ENCODE data around the gene GPR52.
"Not testable (repeated sequence)": the region's sequence is repeated elsewhere in the genome, so short reads cannot be mapped to it uniquely, and the experiment has no call there.

Gene GPR52, protein sequence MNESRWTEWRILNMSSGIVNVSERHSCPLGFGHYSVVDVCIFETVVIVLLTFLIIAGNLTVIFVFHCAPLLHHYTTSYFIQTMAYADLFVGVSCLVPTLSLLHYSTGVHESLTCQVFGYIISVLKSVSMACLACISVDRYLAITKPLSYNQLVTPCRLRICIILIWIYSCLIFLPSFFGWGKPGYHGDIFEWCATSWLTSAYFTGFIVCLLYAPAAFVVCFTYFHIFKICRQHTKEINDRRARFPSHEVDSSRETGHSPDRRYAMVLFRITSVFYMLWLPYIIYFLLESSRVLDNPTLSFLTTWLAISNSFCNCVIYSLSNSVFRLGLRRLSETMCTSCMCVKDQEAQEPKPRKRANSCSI

DNA sequence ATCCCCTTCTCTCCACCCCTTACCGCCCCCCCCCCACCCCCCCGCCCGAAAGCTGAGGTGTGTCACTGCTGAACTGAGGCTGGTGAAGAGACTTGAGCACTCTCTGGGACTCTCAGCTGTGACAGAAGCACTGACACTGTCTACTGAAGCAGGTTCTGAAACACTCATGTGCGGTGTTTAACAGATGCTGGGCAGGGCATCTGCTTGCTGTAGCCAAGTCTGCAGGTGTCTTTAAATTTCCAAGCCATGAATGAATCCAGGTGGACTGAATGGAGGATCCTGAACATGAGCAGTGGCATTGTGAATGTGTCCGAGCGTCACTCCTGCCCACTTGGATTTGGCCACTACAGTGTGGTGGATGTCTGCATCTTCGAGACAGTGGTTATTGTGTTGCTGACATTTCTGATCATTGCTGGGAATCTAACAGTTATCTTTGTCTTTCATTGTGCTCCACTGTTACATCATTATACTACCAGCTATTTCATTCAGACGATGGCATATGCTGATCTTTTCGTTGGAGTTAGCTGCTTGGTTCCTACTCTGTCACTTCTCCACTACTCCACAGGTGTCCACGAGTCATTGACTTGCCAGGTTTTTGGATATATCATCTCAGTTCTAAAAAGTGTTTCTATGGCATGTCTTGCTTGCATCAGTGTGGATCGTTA is at the start of gene GPR52:
Gene GPR52, plus strand, starts transcription at position 99 of the 665 bp plus-strand sequence. Its CDS starts 148 bp downstream, at position 247.
- DNase-seq (ENCODE audit: low spot score): no peak

DNA sequence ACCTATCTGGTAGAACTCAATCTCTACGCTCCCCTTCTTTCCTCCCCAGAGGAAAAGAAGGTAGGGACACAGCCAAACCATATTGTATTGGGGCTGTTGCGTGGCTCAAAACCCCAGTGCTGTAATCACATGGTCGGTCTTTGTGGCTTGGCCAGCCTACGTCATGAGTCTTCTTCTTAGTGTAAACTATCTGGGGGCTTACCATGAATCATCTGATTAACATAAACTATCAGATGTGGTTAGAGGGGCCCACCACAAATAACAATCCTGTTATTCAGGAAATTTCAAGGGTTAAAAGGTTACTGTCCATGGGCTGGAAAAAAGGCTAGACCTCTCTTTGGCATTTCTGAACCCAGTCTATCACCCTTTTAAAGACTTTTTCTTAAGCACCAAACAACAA is 49.5 kb upstream of the GPR52 start:
- no peak for DNase-seq (ENCODE audit: low spot score)

DNA sequence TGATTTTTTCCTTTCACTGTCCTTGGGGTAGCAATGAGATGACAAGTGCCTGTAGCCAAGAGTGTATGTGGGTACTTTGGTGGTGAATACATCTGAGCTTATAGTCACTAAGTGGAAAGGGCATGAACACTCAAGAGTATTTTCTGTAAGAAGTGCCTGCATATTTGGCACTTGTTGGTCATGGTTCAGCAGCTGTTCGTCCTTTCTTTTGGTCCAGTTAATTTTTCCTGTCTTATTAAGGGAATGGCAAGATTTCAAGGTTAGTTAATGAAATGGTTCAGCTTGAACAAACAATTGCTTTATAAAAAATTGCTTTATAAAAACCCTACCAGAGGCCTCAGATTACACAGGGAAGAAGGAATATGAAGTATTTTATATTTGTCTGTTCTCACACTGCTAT is 48.6 kb upstream of the GPR52 start:
- DNase-seq (ENCODE audit: low spot score): no peak

DNA sequence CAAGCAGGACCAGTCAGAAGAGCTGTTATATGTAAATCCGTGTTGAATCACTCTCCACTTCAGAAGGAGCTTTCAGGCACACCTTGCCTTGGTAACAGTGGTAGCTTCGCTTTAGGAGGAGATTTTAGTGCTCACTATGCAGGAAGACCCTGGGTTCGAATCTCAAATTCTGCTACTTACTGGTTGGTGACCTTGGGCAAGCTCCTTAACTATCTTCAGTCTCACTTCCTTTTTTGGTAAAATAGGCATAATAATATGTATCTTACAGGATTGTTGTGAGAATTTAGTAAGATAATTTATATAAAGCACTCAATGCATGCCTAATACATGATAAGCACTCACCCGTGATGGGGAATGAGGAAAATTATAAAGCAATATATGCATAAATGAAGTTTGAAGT is 46.7 kb upstream of the GPR52 start:
- no peak for DNase-seq (ENCODE audit: low spot score)

DNA sequence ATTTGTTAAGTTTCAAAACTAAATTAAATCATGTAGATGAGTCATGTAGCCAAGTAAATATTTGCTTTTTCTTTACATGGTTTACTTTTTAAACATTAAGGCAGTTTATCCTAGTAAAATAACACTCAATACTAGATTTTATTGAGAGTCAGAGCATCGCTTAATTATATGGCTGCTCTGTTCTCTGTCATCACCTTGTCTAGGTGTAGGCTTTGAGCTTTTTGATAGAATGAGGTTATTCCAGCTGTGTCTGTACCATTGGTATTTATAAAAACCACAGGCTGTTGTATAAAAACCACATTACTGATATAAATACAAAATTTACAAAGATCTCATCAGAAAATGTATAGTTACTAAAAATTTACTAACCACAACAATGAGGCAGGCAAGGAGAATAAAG is 42.5 kb upstream of the GPR52 start:
- no peak for DNase-seq (ENCODE audit: low spot score)

DNA sequence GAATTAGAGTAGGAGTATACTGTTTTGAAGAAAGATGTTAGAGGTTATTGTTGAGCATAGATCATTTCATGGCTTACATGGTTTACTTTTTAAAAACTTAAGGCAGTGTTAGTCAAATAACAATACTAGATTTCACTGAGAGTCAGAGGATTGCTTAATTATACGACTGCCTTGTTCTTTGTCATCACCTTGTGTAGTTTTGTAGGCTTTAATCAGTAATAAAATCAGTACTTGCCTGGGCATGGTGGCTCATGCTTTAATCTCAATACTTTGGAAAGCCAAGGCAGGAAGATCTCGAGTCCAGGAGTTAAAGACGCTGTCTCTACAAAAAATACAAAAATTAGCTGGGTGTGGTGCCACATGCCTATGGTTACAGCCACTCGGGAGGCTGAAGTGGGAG is 41.3 kb upstream of the GPR52 start:
- DNase-seq (ENCODE audit: low spot score): no peak

DNA sequence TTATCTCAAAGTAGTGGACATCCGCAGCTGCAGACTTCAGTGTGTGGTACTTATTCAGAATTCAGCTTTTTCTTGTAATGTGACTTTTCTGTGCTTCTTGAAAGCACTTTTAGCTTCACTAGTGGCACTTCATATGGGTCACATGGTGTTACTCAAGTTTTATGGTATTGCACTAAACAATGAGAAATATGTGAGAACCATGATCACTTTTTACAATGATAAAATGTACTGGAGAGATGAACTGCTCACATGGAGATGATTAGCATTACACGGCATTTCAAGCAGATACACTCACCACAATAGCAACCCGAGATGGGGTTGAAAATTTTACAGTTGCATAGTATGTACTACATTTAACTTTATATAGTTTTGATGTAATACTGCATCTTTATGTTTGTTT is 40.1 kb upstream of the GPR52 start:
- no peak for DNase-seq (ENCODE audit: low spot score)

DNA sequence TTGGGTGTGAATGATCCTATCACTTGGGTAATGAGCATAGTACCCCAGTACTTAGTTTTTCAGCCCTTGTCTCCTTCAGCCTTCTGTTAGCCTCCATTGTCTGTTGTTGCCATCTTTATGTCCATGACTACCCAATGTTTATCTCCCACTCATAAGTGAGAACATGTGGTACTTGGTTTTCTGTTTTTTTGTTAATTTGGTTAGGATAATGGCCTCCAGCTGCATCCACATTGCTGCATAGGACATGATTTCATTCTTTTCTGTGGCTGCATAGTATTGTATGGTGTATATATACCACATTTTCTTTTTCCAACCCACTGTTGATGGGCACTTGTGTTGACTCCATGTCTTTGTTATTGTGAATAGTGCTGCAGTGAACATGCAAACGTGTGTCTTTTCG is 39.6 kb upstream of the GPR52 start:
- no peak for DNase-seq (ENCODE audit: low spot score)

DNA sequence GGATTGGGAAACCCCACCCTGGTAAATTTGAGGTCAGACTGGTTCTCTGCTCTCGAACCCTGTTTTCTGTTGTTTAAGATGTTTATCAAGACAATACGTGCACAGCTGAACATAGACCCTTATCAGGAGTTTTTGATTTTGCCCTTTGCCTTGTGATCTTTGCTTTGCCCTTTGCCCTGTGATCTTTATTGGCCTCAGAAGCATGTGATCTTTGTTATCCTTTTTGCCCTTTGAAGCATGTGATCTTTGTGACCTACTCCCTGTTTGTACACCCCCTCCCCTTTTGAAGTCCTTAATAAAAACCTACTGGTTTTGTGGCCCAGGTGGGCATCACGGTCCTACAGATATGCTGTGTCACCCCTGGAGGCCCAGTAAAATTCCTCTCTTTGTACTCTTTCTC is 38.0 kb upstream of the GPR52 start:
- not testable (repeated sequence) for DNase-seq (ENCODE audit: low spot score)

DNA sequence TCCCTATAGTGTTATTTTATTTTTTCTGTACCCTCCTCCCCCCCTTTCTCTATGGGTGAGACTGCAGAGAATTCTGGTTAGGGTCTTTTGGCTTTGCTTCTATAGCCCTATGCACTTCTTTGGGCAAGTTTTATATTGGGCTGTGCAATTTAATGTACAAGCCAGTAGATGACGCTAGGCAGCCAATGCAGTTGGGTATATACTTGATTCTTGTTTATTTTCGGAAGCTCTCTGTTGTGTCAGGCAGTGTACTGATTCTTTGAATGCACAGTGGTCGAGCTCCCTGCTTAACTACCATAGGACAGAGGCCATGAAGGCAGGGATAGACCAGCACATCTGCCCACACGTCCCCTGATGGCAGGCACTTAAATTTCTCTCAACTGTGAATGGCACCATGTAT is 34.1 kb upstream of the GPR52 start:
- DNase-seq (ENCODE audit: low spot score): peak; percentile 53

DNA sequence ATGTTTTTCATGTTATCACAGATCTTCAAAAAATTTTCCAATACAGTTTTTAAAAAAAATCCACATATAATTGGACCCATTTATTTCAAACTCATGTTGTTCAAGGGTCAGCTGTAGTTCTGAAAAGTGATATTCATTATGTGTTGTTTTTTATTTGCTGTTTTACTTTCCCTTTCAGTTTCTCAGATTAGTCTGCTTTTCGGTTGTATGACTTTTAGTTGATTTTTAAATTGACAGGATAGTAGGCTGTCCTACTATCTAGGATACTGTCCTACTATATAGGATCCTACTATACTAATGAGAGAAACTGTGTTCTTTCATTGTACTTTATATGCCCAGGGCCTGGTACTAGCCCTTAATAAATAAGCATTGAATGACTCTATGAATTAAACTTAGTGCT is 33.6 kb upstream of the GPR52 start:
- no peak for DNase-seq (ENCODE audit: low spot score)

DNA sequence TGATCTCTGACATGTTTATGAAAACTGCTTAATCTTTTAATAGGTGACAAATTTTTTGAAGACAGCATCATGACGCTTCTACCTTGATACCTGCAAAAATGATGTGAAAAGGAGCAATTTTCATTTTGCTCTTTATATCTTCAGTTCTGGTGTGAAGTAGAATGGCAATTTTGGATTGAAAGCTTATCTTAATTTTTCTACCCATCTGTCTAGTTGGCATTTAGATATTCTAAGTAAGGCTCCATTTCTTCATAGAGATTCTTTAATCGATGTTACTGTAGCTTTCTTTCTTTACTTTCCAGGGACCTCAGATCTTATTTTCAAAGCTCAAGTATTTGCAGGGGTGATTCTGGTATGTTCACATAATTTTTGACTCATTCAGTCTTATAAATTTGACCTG is 32.3 kb upstream of the GPR52 start:
- DNase-seq (ENCODE audit: low spot score): no peak

DNA sequence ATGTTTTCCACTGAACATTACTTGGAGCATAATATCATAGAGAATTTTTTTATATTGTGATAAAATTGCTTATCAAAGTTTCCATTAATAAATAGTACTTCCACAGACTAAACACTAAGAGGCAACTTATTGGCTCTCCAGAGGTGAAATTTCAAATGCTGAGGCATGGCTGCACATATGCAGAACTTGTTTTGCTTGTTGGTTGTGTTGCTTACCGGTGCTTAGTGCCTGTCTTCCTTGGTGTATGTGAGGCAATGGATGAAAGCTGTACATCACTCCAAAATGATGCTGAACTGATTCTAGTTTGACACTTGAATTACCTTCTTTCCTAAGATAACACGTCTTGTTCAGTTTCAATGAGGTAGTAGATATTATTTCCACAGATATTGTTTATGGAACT is 29.8 kb upstream of the GPR52 start:
- DNase-seq (ENCODE audit: low spot score): no peak

DNA sequence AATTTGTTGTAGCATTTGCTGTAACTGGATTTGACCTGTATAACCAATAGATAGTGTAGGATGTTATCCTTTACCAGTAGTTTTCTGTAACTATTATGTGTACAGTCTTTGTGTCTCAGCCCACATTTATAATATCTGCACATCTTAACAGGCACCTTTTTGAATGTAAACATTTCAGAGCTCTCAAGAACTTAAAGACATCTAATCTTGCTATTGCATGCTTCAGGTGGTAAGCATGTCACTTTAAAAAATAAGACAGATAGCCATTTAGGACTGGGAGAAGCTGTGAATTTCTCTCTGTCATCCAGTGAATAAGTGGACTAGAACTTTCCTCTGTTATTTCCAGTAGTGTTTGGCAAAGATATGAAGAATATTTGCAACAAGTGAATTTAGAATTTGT is 22.6 kb upstream of the GPR52 start:
- no peak for DNase-seq (ENCODE audit: low spot score)

DNA sequence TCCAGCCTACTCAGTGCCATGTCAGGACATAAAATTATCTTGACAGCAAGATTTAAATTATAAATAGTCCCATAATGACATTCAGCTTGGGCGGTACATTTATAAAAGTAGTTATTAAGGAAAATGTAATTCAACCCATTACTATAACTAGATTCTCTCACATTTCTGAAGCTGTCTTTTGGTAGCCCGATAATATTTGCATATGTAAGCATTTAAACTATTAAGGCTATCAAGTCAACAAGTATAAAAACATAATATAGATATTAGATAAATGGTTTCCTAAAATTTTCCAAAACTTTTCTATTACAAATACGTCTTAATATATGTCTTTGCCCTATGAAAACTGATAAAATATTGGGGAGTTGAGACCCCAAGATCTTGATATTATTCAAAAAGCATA is 21.6 kb upstream of the GPR52 start:
- no peak for DNase-seq (ENCODE audit: low spot score)

DNA sequence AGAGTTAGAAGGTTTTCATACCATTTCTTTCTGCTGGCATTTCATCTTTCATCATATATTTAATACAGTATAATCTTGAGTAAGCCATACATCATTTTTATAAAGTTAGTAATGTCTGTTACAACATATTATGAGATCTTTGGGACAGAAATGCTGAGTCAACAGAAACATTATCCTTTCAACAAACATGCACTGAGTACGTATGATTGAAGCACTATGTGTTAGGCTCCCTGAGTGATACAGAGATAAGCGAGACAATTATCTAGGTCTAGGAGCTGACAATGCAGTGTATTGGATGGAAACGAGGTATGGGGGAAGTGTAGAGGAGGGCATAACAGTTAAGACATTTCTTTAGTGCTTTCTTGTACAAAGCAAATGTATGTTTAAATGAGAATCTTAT is 19.7 kb upstream of the GPR52 start:
- no peak for DNase-seq (ENCODE audit: low spot score)

DNA sequence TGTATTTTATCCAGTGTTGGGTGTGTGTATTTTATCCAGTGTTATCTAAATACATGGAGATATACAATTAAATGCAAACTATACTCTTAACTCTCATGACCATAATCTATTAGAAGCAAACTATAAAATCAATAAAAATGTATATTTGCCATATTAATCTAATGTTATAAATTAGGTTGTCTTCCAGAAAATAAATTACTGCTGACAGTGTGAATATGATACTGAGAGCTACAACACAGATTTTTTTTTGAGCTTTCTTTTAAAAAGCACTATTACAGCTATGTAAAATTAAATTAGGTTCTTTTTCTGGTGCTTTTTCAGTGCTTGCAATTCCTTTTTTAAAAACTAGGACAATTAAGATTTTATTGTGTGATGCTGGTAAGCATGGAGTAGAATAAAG is 19.0 kb upstream of the GPR52 start:
- no peak for DNase-seq (ENCODE audit: low spot score)

DNA sequence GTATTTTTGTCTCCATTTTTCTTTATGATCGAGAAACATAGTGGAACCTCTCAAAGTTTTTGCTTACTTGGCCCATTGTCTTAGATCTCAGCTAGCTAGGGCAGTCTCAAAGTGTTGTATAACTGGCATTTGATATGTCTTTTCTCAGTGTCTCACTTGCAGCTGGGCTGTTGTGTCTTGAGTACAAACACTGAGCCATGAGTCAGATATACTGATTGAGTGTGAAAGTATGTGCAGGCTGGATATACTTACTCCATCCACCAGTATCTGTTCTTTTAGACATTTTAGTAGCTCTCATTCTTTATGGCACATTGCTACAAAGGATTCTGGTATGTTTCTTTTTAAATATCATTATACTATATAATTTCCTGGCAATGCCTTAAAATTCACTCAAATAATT is 14.3 kb upstream of the GPR52 start:
- no peak for DNase-seq (ENCODE audit: low spot score)

DNA sequence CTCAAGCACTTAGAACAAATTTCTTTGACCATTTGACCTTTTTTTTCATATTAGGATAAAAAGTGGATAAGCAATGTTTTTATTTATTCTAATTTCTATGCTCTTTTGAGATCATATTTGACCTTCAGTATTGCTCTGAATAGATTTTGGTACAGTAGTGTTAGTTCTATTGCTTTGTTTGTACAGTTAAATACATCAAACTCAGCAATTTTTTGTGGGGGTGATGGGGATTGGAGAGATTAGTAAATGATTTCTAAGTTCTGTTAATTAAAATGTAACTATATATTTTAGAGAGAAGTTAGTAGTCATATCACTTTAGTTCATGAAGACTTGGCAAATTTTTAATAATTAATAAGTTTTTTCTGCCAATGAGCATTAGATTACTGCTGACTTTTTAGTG is 2.4 kb upstream of the GPR52 start:
- no peak for DNase-seq (ENCODE audit: low spot score)

DNA sequence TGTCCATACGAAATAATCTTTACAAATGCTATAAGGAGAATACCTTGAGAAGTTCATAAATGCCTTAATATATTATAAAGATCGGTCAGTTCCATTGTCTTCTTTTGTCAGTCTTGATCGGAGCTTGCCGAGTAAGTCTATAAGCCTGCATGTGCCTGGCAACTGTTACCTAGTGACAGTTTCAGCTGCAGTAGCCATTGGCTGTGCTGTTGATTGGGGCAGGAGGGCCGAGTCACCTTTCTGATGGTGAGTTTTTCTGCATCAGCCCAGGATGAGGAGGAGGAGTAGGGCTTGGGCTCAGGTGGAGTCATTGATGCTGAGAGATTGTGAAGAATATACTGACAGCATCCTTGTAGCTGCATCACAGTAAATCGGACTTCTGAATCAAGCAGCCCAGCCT is 1.9 kb upstream of the GPR52 start:
- DNase-seq (ENCODE audit: low spot score): no peak

DNA sequence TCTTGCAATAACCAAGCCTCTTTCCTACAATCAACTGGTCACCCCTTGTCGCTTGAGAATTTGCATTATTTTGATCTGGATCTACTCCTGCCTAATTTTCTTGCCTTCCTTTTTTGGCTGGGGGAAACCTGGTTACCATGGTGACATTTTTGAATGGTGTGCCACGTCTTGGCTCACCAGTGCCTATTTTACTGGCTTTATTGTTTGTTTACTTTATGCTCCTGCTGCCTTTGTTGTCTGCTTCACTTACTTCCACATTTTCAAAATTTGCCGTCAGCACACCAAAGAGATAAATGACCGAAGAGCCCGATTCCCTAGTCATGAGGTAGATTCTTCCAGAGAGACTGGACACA is 743 bp downstream of the GPR52 start:
- DNase-seq (ENCODE audit: low spot score): no peak

DNA sequence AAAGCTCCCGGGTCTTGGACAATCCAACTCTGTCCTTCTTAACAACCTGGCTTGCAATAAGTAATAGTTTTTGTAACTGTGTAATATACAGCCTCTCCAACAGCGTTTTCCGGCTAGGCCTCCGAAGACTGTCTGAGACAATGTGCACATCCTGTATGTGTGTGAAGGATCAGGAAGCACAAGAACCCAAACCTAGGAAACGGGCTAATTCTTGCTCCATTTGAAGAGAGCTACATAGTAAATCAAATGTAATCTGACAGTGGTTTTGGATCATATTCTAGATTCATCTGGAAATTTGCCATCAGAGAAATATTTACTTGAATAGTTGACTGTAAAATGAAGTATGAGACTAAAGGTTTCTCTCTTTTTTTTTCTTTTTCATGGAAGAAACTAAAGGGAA is 1.2 kb downstream of the GPR52 start:
- no peak for DNase-seq (ENCODE audit: low spot score)

DNA sequence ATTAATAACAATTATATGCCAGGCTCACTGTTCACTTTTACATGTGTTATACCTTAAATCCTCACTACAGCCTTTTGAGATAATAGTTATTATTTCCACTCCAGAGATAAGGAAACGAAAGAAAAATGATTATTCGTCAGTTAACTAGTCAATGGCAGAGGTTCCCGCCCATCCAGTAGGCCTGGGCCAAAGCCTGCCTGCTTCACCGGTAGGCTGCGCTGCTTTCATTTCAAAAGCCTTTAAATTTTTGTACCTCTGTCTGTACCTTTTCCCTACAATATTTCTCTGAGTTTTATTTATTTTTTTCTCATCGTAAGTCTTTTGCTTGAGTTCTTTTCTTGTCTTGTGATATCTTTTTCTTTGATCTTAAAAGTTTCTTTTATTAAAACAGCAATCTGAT is 3.6 kb downstream of the GPR52 start:
- no peak for DNase-seq (ENCODE audit: low spot score)

DNA sequence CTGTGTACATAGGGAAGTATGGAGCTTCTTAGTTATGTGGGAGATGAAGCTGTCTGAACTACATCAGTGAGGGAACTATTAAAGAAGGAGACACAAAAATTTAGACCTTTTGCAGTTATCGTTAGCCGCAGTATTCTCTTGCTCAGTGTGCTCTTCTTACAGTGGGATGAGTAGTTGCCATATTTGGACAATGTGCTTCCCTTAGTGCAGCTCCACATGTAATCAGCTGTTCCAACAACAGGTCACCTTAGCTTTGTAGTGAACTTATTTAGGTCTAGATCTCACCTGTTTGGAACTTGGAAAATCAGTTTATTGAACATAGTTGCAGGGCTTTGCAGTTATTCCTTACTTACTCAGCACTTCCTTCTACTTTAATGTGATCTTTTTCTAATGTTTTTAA is 18.1 kb downstream of the GPR52 start:
- no peak for DNase-seq (ENCODE audit: low spot score)

Measured in D341Med (cell line).